GM21786 (cell line): Measurements from ENCODE around the gene NCS1.

ENCODE experiments used
- ATAC-seq: cut with Tn5 transposase; IDR thresholded peaks from one replicate; pipeline ENCODE4 v1.9.1; 2021; ENCODE audit not compliant: unreplicated experiment

NCS1 gene

DNA sequence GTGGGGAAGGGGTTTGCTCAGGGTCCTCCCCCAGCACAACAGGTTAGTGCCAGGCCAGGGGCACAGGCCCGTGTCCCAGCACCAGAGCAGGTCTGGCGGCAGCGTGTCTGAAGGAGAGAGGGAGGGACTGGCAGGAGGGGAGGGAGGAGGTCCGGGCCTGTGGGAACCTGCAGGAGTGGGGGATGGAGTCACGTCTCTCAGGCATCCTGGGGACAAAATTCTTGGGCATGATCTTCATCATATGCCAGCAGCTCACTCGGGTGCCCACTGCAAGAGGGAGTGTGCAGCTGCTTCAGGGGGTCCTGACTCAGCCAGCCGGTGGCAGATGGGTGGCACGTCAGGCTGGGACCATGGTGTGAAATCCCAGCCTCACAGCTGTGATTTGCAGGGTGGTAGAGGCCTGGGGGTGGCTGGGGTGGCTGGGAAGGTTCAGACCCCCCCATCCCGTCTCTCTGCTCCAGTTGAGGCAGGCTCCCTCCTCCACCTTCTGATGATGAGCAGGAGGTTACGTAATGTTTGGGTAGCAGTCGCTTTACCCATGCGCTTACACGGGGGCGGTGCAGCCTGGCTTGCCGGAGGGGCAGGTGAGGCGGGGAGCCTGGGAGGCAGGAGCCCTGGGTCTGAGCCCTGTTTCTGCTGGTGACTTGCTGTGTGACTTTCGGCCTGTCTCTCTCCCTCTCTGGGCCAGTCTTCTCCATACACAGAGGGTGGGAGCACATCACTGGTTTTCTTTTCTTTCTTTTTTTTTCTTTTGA lies 40.5 kb downstream of the NCS1 start:
- no peak for ATAC-seq

DNA sequence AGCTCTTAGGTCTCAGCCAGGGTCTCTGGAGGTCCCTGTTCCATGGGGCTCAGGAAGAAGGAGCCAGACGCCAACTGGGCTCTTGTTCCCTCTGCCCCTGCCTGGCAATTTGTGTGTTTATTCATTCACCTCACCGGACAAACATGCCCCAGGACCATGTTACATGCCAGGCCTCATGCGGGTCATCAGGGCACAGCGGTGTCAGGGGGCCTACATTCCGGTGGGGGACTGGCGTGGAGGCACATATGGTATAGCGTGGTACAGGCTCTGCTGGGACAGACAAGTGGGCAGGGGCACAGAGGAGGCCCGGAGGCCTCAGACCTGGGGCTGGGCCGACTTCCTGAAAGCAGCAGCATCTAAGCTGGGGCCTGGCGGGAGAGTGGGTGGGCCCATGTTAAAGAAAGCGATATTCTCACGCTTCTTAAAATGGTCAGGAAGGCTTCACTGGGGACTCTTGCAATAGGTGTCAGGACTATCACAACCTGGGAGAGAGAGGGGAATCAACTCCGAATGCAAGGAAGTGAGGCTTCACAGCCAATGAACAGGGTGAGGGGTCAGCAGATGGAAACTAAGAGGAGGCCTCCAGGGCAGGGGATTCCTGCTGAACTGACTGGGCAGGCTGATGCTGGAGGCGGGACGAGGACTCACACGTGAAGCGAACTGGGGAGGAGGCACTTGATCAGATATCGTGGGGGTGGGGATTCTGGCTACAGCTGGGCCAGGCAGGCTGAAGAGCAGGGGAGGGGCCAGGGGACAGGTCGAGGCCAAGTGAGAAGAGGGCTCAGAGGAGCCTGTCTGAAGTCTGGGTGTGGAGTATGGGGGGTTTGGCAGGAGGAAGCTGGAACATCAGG lies 41.9 kb downstream of the NCS1 start:
- ATAC-seq: no peak

DNA sequence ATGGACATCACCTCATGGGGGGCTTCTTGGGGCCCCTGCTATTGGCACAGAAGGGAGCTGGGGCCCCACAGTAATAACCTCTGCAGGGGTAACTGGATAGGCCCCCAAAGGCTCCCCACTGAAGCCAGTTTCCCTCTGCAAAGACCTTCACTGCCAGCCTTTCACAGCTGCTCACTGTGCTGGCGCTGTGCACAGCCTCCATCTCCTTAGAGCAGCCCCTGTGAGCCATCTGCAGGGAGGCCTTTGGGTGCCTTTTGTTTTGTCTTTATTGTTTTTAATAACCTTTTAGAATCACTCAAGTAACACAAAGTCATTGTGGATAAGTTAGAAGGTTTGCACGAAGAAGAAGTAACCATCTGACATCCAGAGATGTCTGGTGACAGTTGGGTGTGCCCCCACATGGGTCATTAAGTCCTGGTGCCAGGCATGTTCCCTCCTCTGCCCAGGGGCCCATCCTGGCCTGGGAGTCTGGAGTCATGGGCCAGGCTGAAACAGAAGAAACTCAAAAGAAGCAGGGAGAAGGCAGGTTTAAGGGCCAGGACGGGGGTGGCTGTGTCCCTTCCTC lies 42.7 kb downstream of the NCS1 start:
- no peak for ATAC-seq

- ATAC-seq: no peak
Observed at GRCh38 chr9:130215341-130216119, 43.3 kb downstream of the NCS1 start.

DNA sequence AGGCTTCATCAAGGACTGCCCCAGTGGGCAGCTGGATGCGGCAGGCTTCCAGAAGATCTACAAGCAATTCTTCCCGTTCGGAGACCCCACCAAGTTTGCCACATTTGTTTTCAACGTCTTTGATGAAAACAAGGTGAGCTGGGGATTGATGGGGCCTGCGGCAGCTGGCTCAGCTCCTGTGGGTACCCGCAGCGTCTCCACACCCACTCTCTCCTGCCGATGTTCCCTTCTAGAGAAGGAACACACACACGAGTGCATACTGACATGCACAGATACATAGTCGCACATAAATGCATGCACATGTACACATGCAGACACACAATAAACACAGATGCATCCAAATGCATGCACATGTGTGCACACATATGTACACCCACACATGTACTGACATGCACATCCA lies 45.6 kb downstream of the NCS1 start:
- no peak for ATAC-seq

DNA sequence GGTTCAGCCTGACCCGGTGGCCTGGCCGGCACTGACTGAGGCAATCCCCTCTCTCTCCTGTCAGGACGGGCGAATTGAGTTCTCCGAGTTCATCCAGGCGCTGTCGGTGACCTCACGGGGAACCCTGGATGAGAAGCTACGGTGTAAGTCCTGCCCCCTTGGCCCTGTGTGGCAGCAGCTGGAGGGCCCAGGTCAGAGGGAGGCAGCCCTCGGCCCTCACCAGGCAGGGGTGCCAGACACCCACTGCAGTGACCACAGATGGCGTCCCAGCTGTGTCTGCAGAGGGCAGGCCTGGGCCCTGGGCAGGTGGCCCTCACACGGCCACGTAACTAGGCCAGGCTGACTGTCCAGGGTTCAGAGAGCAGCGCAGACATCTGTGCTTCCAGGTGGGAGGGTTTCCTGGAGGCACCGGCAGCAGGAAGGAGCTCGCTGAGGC lies 47.5 kb downstream of the NCS1 start:
- ATAC-seq: no peak

DNA sequence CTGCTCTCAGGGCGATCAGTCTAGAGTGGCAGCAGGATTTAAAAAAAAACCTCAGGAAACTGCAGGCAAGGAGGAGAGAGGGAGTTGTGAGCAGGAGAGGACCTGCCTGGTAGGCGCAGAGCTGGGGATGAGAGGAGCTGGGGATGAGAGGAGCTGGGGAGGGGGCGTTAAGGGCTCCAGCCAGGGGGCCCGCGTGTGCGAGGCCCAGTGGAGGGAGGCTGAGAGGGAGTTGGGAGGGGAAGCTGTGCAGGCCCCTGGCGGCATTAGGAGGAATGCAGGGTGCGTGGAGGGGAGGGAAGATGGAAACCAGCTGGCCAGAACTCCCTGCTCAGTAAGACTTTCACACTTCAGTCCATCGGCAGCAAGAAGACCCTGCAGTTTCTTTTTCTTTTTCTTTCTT lies 48.1 kb downstream of the NCS1 start:
- ATAC-seq: no peak

- no peak for ATAC-seq
Observed at GRCh38 chr9:130222833-130223232, 50.6 kb downstream of the NCS1 start.

DNA sequence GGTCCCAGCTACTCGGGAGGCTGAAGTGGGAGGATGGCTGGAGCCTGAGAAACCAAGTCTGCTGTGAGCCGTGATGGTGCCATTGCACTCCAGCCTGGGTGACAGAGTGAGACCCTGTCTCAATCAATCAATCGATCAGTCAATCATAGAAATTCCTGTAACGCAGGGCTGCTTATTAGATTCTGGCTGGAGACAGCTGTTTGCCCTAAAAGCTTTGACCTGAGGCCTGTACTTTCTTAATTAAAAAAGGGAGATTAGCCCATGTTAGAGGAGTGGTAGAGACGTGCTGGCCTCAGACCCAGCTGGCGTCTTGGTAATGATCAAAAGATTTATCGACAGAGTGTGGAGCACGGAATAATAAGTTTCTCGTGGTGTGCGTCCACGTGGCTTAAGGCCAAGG lies 52.9 kb downstream of the NCS1 start:
- ATAC-seq: no peak

DNA sequence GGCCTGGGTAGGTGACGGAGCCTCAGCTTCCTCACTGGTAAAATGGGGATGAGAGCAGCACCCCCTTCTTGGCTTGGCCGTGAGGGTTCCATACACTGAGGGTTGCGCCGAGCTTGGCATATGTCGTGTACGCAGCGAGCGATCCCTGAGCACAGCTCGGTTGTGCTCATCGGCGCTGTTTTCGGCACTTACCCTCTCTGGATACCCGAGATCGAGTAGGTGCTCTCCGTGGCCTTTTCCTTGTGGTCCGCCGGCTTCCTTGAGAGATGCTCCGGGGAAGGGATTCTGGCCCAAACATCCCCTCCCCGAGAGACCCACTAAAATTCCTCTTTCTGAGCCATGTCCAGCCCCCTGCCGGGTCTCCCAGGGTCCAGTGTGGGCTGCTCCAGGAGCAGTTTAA lies 53.4 kb downstream of the NCS1 start:
- ATAC-seq: no peak

GRCh38 chr9:130226112-130226511 lies 53.9 kb downstream of the NCS1 start:
- no peak for ATAC-seq

- ATAC-seq: no peak
Observed at GRCh38 chr9:130227833-130228232, 55.6 kb downstream of the NCS1 start.

- no peak for ATAC-seq
Observed at GRCh38 chr9:130229759-130230158, 57.6 kb downstream of the NCS1 start.

DNA sequence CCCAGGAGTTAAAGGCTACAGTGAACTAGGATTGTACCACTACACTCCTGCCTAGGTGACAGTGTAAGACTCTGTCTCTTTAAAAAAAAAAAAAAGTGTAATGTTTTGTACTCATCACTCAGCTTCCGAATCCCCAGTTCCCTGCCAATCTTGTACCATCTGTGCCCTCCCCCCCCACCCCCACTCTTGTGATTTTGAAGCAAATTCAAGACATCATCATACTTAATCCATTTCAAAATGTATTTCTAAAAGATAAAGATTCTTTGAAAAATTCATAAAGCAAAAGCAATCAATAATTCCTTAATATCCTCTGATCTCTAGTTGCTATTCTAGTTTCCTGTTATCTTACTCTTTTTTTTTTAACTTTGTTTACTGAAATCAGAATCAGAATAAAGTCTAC lies 58.4 kb downstream of the NCS1 start:
- no peak for ATAC-seq

GRCh38 chr9:130232899-130233586 lies 60.8 kb downstream of the NCS1 start:
- ATAC-seq: no peak

DNA sequence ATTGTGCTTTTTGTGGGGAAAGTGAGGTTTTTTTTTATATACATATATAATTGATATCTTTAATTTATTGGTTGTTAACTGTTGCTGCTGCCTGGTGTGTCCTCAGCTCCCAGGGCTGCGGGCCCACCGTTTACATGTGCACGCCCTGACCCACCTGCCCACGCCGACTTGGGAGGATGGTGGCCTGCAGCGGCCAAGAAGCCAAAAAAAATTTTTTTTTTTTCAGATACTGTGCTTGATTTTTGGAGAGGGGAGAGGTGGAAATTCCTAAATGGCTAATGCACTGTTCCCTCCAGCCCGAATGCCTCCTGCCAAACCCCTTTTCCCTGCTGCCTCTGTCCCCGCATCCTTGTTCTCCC lies 61.4 kb downstream of the NCS1 start:
- no peak for ATAC-seq

- no peak for ATAC-seq
Observed at GRCh38 chr9:130234340-130235260, 62.4 kb downstream of the NCS1 start.

DNA sequence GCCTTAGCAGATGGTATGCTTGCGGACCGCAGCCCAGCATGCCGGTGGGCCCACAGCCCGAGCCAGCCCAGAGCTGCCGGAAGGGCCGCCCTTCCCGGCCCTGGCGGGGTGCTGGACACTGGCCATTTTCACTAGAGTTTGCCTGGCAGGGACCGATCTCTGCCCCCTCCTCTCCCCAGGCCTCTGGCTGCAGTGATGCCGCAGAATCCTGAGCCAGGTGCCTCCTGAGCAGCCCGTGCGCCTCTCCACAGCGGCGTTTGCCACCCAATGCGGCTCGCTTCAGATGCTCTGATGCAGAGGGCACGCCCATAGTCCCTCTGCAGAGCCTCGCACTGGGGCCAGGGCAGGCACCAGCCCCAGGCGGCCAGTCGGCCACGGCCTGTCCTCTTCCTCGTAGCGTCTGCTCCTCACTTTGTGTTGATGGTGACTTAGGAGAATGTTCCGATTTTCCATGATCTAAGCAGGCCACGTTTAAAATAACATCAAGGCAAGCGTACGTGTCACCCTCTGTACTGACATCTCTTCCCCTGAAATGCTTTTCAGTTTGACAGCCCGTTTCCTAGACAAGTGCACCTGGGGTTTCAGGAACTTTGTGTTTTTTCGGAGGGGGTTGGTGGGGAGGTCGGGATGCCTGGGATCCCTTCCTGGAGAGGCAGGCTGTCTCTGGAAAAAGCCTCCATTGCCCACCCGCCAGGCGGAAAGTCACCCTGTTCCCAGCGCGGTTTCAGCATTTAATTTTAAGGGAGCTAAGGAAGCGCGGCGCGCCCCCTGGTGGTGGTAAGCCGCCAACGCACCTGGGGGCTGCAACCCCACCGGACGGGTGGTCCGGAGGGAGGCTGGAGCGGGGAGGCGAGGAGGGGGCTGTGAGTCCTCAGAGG lies 63.6 kb downstream of the NCS1 start:
- ATAC-seq: no peak
